ENCODE measurements around the gene TMEM175.
"Not testable (repeated sequence)": the region's sequence is repeated elsewhere in the genome, so short reads cannot be mapped to it uniquely, and the experiment has no call there.

Gene TMEM175

GRCh38 chr4:970854-971520 is 38.7 kb downstream of the TMEM175 start:
- DNase-seq (ENCODE audit: low read depth): no peak

GRCh38 chr4:971666-972500 is 39.6 kb downstream of the TMEM175 start:
- no peak for DNase-seq (ENCODE audit: low read depth)

GRCh38 chr4:972651-973424 is 40.6 kb downstream of the TMEM175 start:
- DNase-seq (ENCODE audit: low read depth): no peak

GRCh38 chr4:973431-974397 is 41.5 kb downstream of the TMEM175 start, which contains the start of gene DGKQ:
Gene DGKQ (minus strand): TSS chr4:973569. CDS start chr4:973482, 87 bp downstream.
- DNase-seq (ENCODE audit: low read depth): no peak

- DNase-seq (ENCODE audit: low read depth): no peak
Observed at GRCh38 chr4:974668-975067, 42.4 kb downstream of the TMEM175 start.

GRCh38 chr4:976016-976415 is 43.8 kb downstream of the TMEM175 start:
- not testable (repeated sequence) for DNase-seq (ENCODE audit: low read depth)

- no peak for DNase-seq (ENCODE audit: low read depth)
Observed at GRCh38 chr4:978957-979701, 46.9 kb downstream of the TMEM175 start.

- no peak for DNase-seq (ENCODE audit: low read depth)
Observed at GRCh38 chr4:982291-982690, 50.0 kb downstream of the TMEM175 start.

- no peak for DNase-seq (ENCODE audit: low read depth)
Observed at GRCh38 chr4:982814-983213, 50.6 kb downstream of the TMEM175 start.

- DNase-seq (ENCODE audit: low read depth): no peak
Observed at GRCh38 chr4:984336-985054, 52.2 kb downstream of the TMEM175 start.

GRCh38 chr4:985123-985830 is 53.0 kb downstream of the TMEM175 start:
- no peak for DNase-seq (ENCODE audit: low read depth)

GRCh38 chr4:986428-986878 is 54.2 kb downstream of the TMEM175 start:
- DNase-seq (ENCODE audit: low read depth): no peak

GRCh38 chr4:986879-987623 is 54.8 kb downstream of the TMEM175 start, which contains the start of gene IDUA:
Gene IDUA (plus strand): TSS chr4:987044. CDS start chr4:987085, 41 bp downstream.
- no peak for DNase-seq (ENCODE audit: low read depth)

- DNase-seq (ENCODE audit: low read depth): no peak
Observed at GRCh38 chr4:987624-988513, 55.6 kb downstream of the TMEM175 start.

- DNase-seq (ENCODE audit: low read depth): no peak
Observed at GRCh38 chr4:988726-989721, 56.8 kb downstream of the TMEM175 start.
